ENCODE results near the gene CADM2. TPM values are rescaled to one million over a fixed set of nuclear protein-coding genes. Genes with fewer than 3 reads are reported as not detected.

The CADM2 gene
- total RNA-seq, 1 donor = 2.2 TPM

- DNase-seq (ENCODE audit: low read depth) = no peak
- no peak overlapping the region for H3K4me3 ChIP-seq (ENCODE audit: low read depth, low read length)
- TF ChIP-seq CTCF (IDR thresholded peaks at IDR 0.05; ENCODE audit: insufficient read depth, low read length) = no peak
Measured at GRCh38 chr3:85877631-85878030, 918.8 kb downstream of the CADM2 start.

- TF ChIP-seq CTCF (IDR thresholded peaks at IDR 0.05; ENCODE audit: insufficient read depth, low read length) = no peak
- H3K4me3 ChIP-seq (ENCODE audit: low read depth, low read length) = no peak overlapping the region
- no peak for DNase-seq (ENCODE audit: low read depth)
Measured at GRCh38 chr3:85881833-85882393, 923.1 kb downstream of the CADM2 start.

GRCh38 chr3:85890043-85890555 is 931.3 kb downstream of the CADM2 start:
- no peak for TF ChIP-seq CTCF (IDR thresholded peaks at IDR 0.05; ENCODE audit: insufficient read depth, low read length)
- H3K4me3 ChIP-seq (ENCODE audit: low read depth, low read length) = no peak overlapping the region
- DNase-seq (ENCODE audit: low read depth) = no peak

GRCh38 chr3:85903434-85903833 is 944.6 kb downstream of the CADM2 start:
- H3K4me3 ChIP-seq (ENCODE audit: low read depth, low read length) = no peak overlapping the region
- no peak for DNase-seq (ENCODE audit: low read depth)
- TF ChIP-seq CTCF (IDR thresholded peaks at IDR 0.05; ENCODE audit: insufficient read depth, low read length) = no peak

GRCh38 chr3:85912980-85913379 is 954.2 kb downstream of the CADM2 start:
- DNase-seq (ENCODE audit: low read depth) = no peak
- no peak overlapping the region for H3K4me3 ChIP-seq (ENCODE audit: low read depth, low read length)
- TF ChIP-seq CTCF (IDR thresholded peaks at IDR 0.05; ENCODE audit: insufficient read depth, low read length) = no peak

GRCh38 chr3:85922374-85922773 is 963.6 kb downstream of the CADM2 start:
- DNase-seq (ENCODE audit: low read depth) = no peak
- no peak for TF ChIP-seq CTCF (IDR thresholded peaks at IDR 0.05; ENCODE audit: insufficient read depth, low read length)
- no peak overlapping the region for H3K4me3 ChIP-seq (ENCODE audit: low read depth, low read length)

GRCh38 chr3:85930718-85931117 is 971.9 kb downstream of the CADM2 start:
- no peak overlapping the region for H3K4me3 ChIP-seq (ENCODE audit: low read depth, low read length)
- no peak for TF ChIP-seq CTCF (IDR thresholded peaks at IDR 0.05; ENCODE audit: insufficient read depth, low read length)
- DNase-seq (ENCODE audit: low read depth) = no peak
